Fibroblast of pulmonary artery (primary cell): ENCODE results near the gene ATP1A4.

Experiments used
- DNase-seq: peaks from one replicate; pipeline ENCODE4 v3.0.0-alpha.2; 2010; ENCODE audit warnings: low read depth
- H3K4me3 ChIP-seq: replicated peaks from 2 replicates; pipeline ENCODE4 v1.5.1; 2011; ENCODE audit warnings: low read depth, mild to moderate bottlenecking, control low read depth, low read length, moderate library complexity
- TF ChIP-seq, protein P1 (sequence below): IDR thresholded peaks from 2 replicates; pipeline ENCODE4 v1.5.1; 2011; ENCODE audit warnings: mild to moderate bottlenecking, control low read depth, low read length, inconsistent platforms; ENCODE audit errors: missing control alignments

The ATP1A4 gene

DNA sequence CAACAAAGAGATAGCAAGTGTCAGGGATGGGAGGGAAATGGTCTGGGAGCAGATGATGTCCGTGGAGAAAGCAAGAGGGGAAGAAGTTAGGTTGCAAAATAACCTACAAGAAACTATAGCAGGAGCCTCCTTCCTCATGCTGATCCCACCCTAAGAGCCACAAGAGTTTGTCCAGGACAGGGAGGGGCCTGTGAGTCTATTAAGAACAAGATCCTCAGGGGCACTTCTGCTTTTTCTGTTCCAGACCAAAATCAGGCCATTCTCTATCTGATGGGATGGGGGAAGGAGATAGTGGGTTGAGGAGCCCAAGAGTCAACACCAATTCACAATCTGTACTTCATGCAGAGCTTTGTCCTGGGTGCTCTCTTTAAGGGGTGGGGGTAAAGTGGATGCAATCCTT lies 7.7 kb upstream of the ATP1A4 start:
- TF ChIP-seq, protein P1, sequence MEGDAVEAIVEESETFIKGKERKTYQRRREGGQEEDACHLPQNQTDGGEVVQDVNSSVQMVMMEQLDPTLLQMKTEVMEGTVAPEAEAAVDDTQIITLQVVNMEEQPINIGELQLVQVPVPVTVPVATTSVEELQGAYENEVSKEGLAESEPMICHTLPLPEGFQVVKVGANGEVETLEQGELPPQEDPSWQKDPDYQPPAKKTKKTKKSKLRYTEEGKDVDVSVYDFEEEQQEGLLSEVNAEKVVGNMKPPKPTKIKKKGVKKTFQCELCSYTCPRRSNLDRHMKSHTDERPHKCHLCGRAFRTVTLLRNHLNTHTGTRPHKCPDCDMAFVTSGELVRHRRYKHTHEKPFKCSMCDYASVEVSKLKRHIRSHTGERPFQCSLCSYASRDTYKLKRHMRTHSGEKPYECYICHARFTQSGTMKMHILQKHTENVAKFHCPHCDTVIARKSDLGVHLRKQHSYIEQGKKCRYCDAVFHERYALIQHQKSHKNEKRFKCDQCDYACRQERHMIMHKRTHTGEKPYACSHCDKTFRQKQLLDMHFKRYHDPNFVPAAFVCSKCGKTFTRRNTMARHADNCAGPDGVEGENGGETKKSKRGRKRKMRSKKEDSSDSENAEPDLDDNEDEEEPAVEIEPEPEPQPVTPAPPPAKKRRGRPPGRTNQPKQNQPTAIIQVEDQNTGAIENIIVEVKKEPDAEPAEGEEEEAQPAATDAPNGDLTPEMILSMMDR: no peak
- DNase-seq: no peak
- no peak overlapping the region for H3K4me3 ChIP-seq

DNA sequence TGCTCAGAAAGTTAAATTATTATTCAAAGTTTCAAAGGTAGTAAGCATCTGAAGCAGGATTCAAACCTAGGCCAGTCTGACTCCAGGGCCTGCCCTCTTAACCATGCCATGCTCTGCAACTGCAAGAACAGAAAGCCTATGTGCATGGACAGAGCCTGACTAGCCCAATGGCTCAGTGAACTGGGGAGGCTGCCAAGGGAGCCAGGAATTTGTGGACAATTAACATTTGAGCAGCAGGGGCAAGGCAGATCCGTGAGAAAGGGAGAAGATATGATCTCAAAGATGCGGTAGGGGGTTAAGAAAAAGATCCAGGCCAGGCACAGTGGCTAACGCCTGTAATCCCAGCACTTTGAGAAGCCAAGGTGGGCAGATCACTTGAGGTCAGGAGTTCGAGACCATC lies 6.5 kb upstream of the ATP1A4 start:
- TF ChIP-seq, protein P1: no peak
- H3K4me3 ChIP-seq: no peak overlapping the region
- DNase-seq: no peak

DNA sequence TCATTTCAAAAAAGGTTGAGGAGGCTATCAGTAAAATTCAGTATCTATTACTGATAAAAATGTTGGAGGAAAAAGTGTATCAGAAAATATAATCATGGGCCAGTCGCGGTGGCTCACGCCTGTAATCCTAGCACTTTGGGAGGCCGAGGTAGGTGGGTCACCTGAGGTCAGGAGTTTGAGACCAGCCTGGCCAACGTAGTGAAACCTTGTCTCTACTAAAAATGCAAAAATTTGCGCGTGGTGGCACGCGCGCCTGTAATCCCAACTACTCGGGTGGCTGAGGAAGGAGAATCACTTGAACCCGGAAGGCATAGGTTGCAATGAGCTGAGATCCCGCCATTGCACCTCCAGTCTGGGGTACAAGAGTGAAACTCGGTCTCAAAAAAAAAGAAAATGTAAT lies 5.3 kb upstream of the ATP1A4 start:
- no peak for DNase-seq
- no peak overlapping the region for H3K4me3 ChIP-seq
- TF ChIP-seq, protein P1: no peak

DNA sequence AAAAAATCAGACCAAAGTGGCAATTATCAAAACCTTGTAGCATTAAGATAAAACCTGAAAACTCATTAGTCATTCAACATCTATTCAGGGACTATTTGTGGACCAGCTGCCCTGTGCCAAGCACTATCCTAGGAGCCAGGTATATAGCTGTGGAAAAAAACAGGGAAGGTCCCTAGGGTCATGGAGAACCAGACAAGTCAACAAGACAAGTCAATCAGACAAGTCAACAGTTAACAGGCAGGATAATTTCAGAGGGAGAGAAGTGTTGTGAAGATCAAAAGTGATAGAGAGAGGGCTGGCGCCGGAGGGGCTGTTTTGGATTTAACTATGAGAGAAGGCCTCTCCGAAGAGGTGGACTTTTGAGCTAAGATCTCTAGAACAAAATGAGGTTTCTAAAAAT lies 3.3 kb upstream of the ATP1A4 start:
- TF ChIP-seq, protein P1: no peak
- DNase-seq: no peak
- H3K4me3 ChIP-seq: no peak overlapping the region

DNA sequence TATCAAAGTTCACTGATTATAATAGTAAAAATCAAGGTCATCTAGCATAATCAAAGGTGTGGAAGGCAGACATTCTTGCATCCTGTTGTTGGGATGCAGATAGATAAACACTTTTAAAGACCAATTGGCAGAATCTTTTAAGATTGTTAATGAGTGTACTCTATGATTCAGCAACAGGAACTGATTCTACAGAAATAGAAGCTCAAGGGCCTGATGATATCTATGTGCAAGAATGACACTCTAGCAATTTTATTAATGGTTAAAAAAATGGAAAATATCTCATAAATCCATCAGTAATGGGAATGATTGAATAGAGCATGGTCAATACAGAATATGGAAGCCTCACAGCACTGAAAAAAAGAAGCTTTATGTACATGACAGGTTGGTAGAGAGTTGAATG lies 2.2 kb upstream of the ATP1A4 start:
- DNase-seq: no peak
- H3K4me3 ChIP-seq: no peak overlapping the region
- TF ChIP-seq, protein P1: no peak

DNA sequence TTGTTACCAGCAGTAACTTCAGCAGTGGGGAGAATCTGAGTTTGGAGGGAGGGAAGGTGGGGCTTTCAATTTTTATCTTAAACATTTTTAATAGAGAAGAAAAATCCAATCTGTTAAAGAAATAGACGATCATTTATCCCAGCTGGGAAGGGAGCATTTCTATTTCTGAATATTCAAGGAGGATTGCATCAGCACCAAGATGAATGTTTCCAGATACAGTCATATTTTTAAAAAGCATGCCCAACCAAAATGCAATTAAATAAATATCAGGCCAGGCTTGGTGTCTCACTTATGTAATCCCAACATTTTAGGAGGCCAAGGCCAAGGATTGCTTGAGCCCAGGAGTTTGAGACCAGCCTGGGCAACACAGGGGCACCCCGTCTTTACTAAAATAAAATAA lies 1.7 kb upstream of the ATP1A4 start:
- TF ChIP-seq, protein P1: no peak
- peak; percentile 39 for DNase-seq
- H3K4me3 ChIP-seq: no peak overlapping the region

DNA sequence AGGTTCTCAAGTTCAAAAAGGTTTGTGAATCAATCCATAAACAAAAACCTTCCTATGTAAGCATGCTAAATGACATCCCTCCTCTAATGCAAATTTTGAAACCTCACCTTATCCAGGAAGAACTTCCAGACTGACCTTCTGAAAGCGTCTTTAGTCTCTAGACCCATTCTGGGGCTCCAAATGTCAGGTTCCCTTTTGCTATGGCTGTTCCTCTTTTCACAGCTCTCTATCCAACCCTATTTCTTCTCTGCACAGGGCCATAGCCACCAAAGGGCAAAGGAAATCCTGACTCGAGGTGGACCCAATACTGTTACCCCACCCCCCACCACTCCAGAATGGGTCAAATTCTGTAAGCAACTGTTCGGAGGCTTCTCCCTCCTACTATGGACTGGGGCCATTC lies 3.4 kb downstream of the ATP1A4 start:
- no peak for DNase-seq
- no peak overlapping the region for H3K4me3 ChIP-seq
- TF ChIP-seq, protein P1: no peak
